ENCODE data around the gene ASRGL1. TPM values are rescaled to one million over a fixed set of nuclear protein-coding genes. Genes with fewer than 3 reads are reported as not detected.

ASRGL1 gene
- total and polyA plus RNA-seq, 2 donors (not counting 1 experiment from before 2014, with no cell fraction given), result 0.49 to 1.3 TPM

GRCh38 chr11:62393061-62393611, 55.9 kb downstream of the ASRGL1 start:
- Histone ChIP-seq H3K4me1 (ENCODE audit: control insufficient read depth in 2 of 2, insufficient read depth in 2 of 2, low read length in 2 of 2) (no peaks in the 10 kb centered on the region), H2AFZ (ENCODE audit: insufficient read depth, low read depth, low read length, poor library complexity, severe bottlenecking) (no peak overlapping the region), H3K9me3 (ENCODE audit: control extremely low read depth in 1 of 3, control insufficient read depth in 2 of 3, insufficient read depth in 1 of 3, low read length in 2 of 3) (no peaks in the 10 kb centered on the region), H3K36me3 (replicated peaks in 1 of 2; ENCODE audit: control extremely low read depth in 1 of 2, control insufficient read depth in 1 of 2, extremely low read depth in 1 of 2, insufficient read depth in 2 of 2, low read length in 1 of 2) (no peaks in the 10 kb centered on the region), H4K20me1 (ENCODE audit: control insufficient read depth, insufficient read depth, low read length, poor library complexity, severe bottlenecking) (no peaks in the 10 kb centered on the region), H3K79me2 (ENCODE audit: control insufficient read depth, insufficient read depth, low read length) (no peaks in the 10 kb centered on the region), H3K4me3 (ENCODE audit: control extremely low read depth in 1 of 5, extremely low read depth in 1 of 5, insufficient read depth in 1 of 5, low read depth in 2 of 5, low read length in 4 of 5) (no peak overlapping the region), H3K27ac (ENCODE audit: low read length in 2 of 2) (no peak overlapping the region), H3K9ac (ENCODE audit: low read length) (no peak overlapping the region), H3K27me3 (replicated peaks in 1 of 4; ENCODE audit: control extremely low read depth in 1 of 4, control insufficient read depth in 3 of 4, insufficient read depth in 4 of 4, low read length in 3 of 4) (peaks cover 0 to under 1% (median 0%) of the 10 kb centered on the region in 4 experiments), H3K4me2 (replicated peaks; ENCODE audit: low read depth, low read length, poor library complexity, severe bottlenecking) (no peak overlapping the region)
- TF ChIP-seq, protein P1, sequence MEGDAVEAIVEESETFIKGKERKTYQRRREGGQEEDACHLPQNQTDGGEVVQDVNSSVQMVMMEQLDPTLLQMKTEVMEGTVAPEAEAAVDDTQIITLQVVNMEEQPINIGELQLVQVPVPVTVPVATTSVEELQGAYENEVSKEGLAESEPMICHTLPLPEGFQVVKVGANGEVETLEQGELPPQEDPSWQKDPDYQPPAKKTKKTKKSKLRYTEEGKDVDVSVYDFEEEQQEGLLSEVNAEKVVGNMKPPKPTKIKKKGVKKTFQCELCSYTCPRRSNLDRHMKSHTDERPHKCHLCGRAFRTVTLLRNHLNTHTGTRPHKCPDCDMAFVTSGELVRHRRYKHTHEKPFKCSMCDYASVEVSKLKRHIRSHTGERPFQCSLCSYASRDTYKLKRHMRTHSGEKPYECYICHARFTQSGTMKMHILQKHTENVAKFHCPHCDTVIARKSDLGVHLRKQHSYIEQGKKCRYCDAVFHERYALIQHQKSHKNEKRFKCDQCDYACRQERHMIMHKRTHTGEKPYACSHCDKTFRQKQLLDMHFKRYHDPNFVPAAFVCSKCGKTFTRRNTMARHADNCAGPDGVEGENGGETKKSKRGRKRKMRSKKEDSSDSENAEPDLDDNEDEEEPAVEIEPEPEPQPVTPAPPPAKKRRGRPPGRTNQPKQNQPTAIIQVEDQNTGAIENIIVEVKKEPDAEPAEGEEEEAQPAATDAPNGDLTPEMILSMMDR (IDR thresholded peaks at IDR 0.05), result no peak
- no peak for TF ChIP-seq EZH2 (IDR thresholded peaks at IDR 0.05; ENCODE audit: borderline replicate concordance, insufficient read depth, low read depth, low read length, poor library complexity, severe bottlenecking)
- Mint-ChIP-seq H3K4me1 (peaks cover 2% of the 10 kb centered on the region), H3K27ac (no peak overlapping the region), H3K9me3 (ENCODE audit: insufficient read depth) (no peaks in the 10 kb centered on the region), H3K4me3 (no peak overlapping the region), H3K27me3 (peaks cover 4% of the 10 kb centered on the region)
- DNase-seq (peak; percentile 31), ATAC-seq (ENCODE audit: low read depth) (peak; percentile 58)
- intact Hi-C loops (cut with micrococcal nuclease), result loop anchor here (1.0 to 10.0 kb wide), 2 partner anchors 12 to 392 kb away; partner anchors contain the start of gene TMEM179B
- CTCF ChIA-PET, result interaction anchor here (0.6 to 4.3 kb wide), 8 partner anchors 11 to 488 kb away, joined by 3 to 64 read pairs (median 4); partner anchors contain the start of gene SLC3A2
- 42% methylated on average over 5 of the region's 12 CpGs for WGBS (ENCODE audit: insufficient coverage)
- POLR2A ChIA-PET, result interaction anchor here (0.6 kb wide), 1 partner anchor 10 kb away, joined by 7 read pairs; no protein-coding TSS in a partner anchor

GRCh38 chr11:62393735-62394134, 56.5 kb downstream of the ASRGL1 start:
- intact Hi-C loops (cut with micrococcal nuclease), result loop anchor here (1.0 to 10.0 kb wide), 2 partner anchors 12 to 391 kb away; partner anchors contain the start of gene TMEM179B
- Histone ChIP-seq H3K27me3 (replicated peaks in 1 of 4; ENCODE audit: control extremely low read depth in 1 of 4, control insufficient read depth in 3 of 4, insufficient read depth in 4 of 4, low read length in 3 of 4) (peaks cover 0 to 5% (median 0%) of the 10 kb centered on the region in 4 experiments), H2AFZ (ENCODE audit: insufficient read depth, low read depth, low read length, poor library complexity, severe bottlenecking) (no peak overlapping the region), H3K4me3 (ENCODE audit: control extremely low read depth in 1 of 5, extremely low read depth in 1 of 5, insufficient read depth in 1 of 5, low read depth in 2 of 5, low read length in 4 of 5) (no peak overlapping the region), H3K4me1 (ENCODE audit: control insufficient read depth in 2 of 2, insufficient read depth in 2 of 2, low read length in 2 of 2) (no peaks in the 10 kb centered on the region), H3K9ac (ENCODE audit: low read length) (no peak overlapping the region), H4K20me1 (ENCODE audit: control insufficient read depth, insufficient read depth, low read length, poor library complexity, severe bottlenecking) (no peaks in the 10 kb centered on the region), H3K36me3 (replicated peaks in 1 of 2; ENCODE audit: control extremely low read depth in 1 of 2, control insufficient read depth in 1 of 2, extremely low read depth in 1 of 2, insufficient read depth in 2 of 2, low read length in 1 of 2) (no peaks in the 10 kb centered on the region), H3K9me3 (ENCODE audit: control extremely low read depth in 1 of 3, control insufficient read depth in 2 of 3, insufficient read depth in 1 of 3, low read length in 2 of 3) (no peaks in the 10 kb centered on the region), H3K4me2 (replicated peaks; ENCODE audit: low read depth, low read length, poor library complexity, severe bottlenecking) (no peak overlapping the region), H3K79me2 (ENCODE audit: control insufficient read depth, insufficient read depth, low read length) (no peaks in the 10 kb centered on the region), H3K27ac (ENCODE audit: low read length in 2 of 2) (no peak overlapping the region)
- TF ChIP-seq, protein P1 (IDR thresholded peaks at IDR 0.05), result no peak
- no peak for TF ChIP-seq EZH2 (IDR thresholded peaks at IDR 0.05; ENCODE audit: borderline replicate concordance, insufficient read depth, low read depth, low read length, poor library complexity, severe bottlenecking)
- ChIA-PET POLR2A (no interaction called here), CTCF (interaction anchor here (0.9 to 4.3 kb wide), 10 partner anchors 9 to 300 kb away, joined by 3 to 64 read pairs (median 8); no protein-coding TSS in a partner anchor)
- peaks cover 2% of the 10 kb centered on the region for H3K4me1 Mint-ChIP-seq
- DNase-seq (no peak), ATAC-seq (ENCODE audit: low read depth) (no peak)
- no peak overlapping the region for H3K27ac Mint-ChIP-seq
- H3K4me3 Mint-ChIP-seq, result no peak overlapping the region
- no peaks in the 10 kb centered on the region for H3K9me3 Mint-ChIP-seq (ENCODE audit: insufficient read depth)
- 91% methylated on average over 3 of the region's 5 CpGs for WGBS (ENCODE audit: insufficient coverage)
- H3K27me3 Mint-ChIP-seq, result peaks cover 10% of the 10 kb centered on the region
